NCI-H2227 treated with DMSO at 0.1 percent for 48 hours (cell line): ENCODE results near the gene NHSL2.
A peak's percentile ranks its signal among the peaks of the same experiment; 100 is the strongest.

ENCODE experiments used
- DNase-seq: peaks from one replicate; lab custom pipeline; 2025; lab: John Stamatoyannopoulos, UW

NHSL2 gene

GRCh38 chrX:72079607-72080006 is 169.0 kb downstream of the NHSL2 start:
- no peak for DNase-seq

- DNase-seq, result no peak
These were observed 169.5 kb downstream of the NHSL2 start for GRCh38 chrX:72080150-72080549.

- no peak for DNase-seq
These were observed 170.2 kb downstream of the NHSL2 start for GRCh38 chrX:72080800-72081199.

- DNase-seq, result peak; percentile 66
These were observed 171.1 kb downstream of the NHSL2 start for GRCh38 chrX:72081605-72082320.

GRCh38 chrX:72083291-72083690 is 172.6 kb downstream of the NHSL2 start:
- DNase-seq, result no peak

- DNase-seq, result no peak
These were observed 173.5 kb downstream of the NHSL2 start for GRCh38 chrX:72084114-72084513.

GRCh38 chrX:72086995-72087394 is 176.3 kb downstream of the NHSL2 start:
- DNase-seq, result no peak

GRCh38 chrX:72088761-72089160 is 178.1 kb downstream of the NHSL2 start:
- no peak for DNase-seq

- DNase-seq, result no peak
These were observed 178.6 kb downstream of the NHSL2 start for GRCh38 chrX:72089254-72089653.

GRCh38 chrX:72094894-72095293 is 184.2 kb downstream of the NHSL2 start:
- peak; percentile 67 for DNase-seq

- DNase-seq, result no peak
These were observed 184.7 kb downstream of the NHSL2 start for GRCh38 chrX:72095370-72095769.

GRCh38 chrX:72097098-72097497 is 186.5 kb downstream of the NHSL2 start:
- no peak for DNase-seq

GRCh38 chrX:72100051-72100755 is 189.6 kb downstream of the NHSL2 start:
- DNase-seq, result no peak

- no peak for DNase-seq
These were observed 190.2 kb downstream of the NHSL2 start for GRCh38 chrX:72100824-72101351.

GRCh38 chrX:72101597-72102037 is 191.0 kb downstream of the NHSL2 start:
- DNase-seq, result no peak

GRCh38 chrX:72102126-72102525 is 191.5 kb downstream of the NHSL2 start:
- no peak for DNase-seq

GRCh38 chrX:72102760-72103159 is 192.1 kb downstream of the NHSL2 start:
- DNase-seq, result no peak

- DNase-seq, result no peak
These were observed 194.8 kb downstream of the NHSL2 start for GRCh38 chrX:72105436-72105835.

- no peak for DNase-seq
These were observed 196.7 kb downstream of the NHSL2 start for GRCh38 chrX:72107320-72107719.

GRCh38 chrX:72107841-72108595 is 197.4 kb downstream of the NHSL2 start:
- no peak for DNase-seq

- DNase-seq, result no peak
These were observed 198.0 kb downstream of the NHSL2 start for GRCh38 chrX:72108666-72109065.

- DNase-seq, result no peak
These were observed 199.6 kb downstream of the NHSL2 start for GRCh38 chrX:72110051-72110875.
